Motor neuron (in vitro differentiated cells): Measurements from ENCODE around the gene INPP4B. TPM values are rescaled to one million over a fixed set of nuclear protein-coding genes. Genes with fewer than 3 reads are reported as not detected.

ENCODE experiments used
- ATAC-seq, 8 experiments: fragments of 200-7000 bp; cut with Tn5 transposase; replicated peaks in 6 of 8; 2 replicates each; pipeline ENCODE4 v1.8.0; 2021; ENCODE audit warnings: mild to moderate bottlenecking in 8 of 8, moderate library complexity in 8 of 8
- H3K27ac ChIP-seq, 2 donors: fragments of 250-450 bp; sonication (Bioruptor Pico); 2 replicates each; pipeline ENCODE4 v1.9.0; 2021; ENCODE audit warnings: antibody characterized with exemption in 2 of 2, mild to moderate bottlenecking in 2 of 2, moderate library complexity in 1 of 2
- H3K4me1 ChIP-seq, 2 donors: fragments of 250-450 bp; sonication (Bioruptor Pico); replicated peaks in 1 of 2; 2 replicates each; pipeline ENCODE4 v1.6.1; 2021; ENCODE audit warnings: antibody characterized with exemption in 2 of 2, mild to moderate bottlenecking in 2 of 2, moderate library complexity in 1 of 2
- H3K4me3 ChIP-seq, 5 donors: fragments of 250-450 bp; sonication (Bioruptor Pico); 2 replicates each; pipeline ENCODE4 v1.9.0; 2021; ENCODE audit warnings: antibody characterized with exemption in 5 of 5, mild to moderate bottlenecking in 5 of 5, moderate library complexity in 4 of 5
- WGBS, 10 experiments: fragments of 450-650 bp; shearing (Covaris generic); methylation state at CpG; one replicate each; pipeline ENCODE4 v1.0.0; 2022; 5-methylcytosine and 5-hydroxymethylcytosine counted together
- in situ Hi-C, 9 experiments: fragments of 400-800 bp; cut with MboI; loops; one replicate each; pipeline ENCODE4 v1.15.0; 2021; ENCODE audit warnings: low sequenced_read_pairs in 9 of 9, low pct_unique_long_range_greater_than_20kb in 2 of 9; ENCODE audit not compliant: unreplicated experiment in 9 of 9
- total RNA-seq, 8 experiments: library from RNA; unstranded; fragments of 300-600 nt; gene quantifications; 2 replicates each; pipeline versions ENCODE4 v1.2.3 to v1.2.4, GENCODE V29; 2022

INPP4B gene
- total RNA-seq, 8 experiments from 2014 or later = 0.54 to 62.3 (median 3.9) TPM

DNA sequence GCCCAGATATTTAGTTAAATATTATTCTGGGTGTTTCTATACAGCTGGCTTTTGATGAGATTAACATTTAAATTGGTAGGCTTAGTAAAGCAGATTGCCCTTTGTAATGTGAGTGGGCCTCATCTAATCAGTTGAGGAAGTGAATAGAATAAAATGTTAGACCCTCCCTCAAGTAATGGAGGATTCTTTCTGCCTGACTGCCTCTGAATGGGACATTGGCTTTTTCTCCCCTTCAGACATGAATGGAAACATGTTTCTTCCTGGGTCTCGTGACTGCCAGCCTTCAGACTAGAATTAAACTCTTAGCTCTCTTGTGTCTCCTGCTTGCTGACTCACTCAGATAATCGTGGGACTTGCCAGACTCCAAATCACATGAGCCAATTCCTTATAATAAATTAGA lies 266.7 kb downstream of the INPP4B start:
- Histone ChIP-seq H3K4me1 (peaks cover 0 to 2% of the 10 kb centered on the region in 2 donors), H3K27ac (no peak overlapping the region), H3K4me3 (no peak overlapping the region)
- 0 to 100% (median 20%) methylated on average over 1 to 2 of the region's 2 CpGs; no CpG with 5 or more reads in 2 of the 10 experiments for WGBS, 10 experiments
- ATAC-seq = peak in 5 of 8 experiments; percentile 42 to 89 (median 79)
- in situ Hi-C loops = no loop called here

DNA sequence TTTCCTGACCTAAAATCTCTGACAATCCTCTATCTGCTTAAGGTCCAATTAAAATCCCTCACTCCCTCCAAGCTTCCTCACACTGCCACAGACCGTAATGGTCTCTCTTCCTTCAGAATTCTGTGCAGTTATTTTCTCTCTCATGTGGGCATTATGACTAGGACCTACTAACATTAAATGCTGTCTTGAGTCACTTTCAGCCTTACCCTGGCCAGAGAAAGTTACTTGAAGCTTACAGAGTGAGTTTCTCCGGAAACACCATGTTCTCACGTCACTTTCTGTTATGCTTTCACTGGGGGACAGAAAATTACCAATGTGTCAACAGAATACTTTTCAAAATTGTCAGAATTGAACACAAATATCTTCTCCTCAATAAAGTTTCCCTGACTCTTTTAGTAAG lies 271.8 kb downstream of the INPP4B start:
- in situ Hi-C loops = no loop called here
- 60 to 100% (median 90%) methylated on average over 1 to 3 of the region's 3 CpGs; no CpG with 5 or more reads in 2 of the 10 experiments for WGBS, 10 experiments
- Histone ChIP-seq H3K4me1 (no peaks in the 10 kb centered on the region), H3K4me3 (no peak overlapping the region), H3K27ac (no peak overlapping the region)
- no peak for ATAC-seq

DNA sequence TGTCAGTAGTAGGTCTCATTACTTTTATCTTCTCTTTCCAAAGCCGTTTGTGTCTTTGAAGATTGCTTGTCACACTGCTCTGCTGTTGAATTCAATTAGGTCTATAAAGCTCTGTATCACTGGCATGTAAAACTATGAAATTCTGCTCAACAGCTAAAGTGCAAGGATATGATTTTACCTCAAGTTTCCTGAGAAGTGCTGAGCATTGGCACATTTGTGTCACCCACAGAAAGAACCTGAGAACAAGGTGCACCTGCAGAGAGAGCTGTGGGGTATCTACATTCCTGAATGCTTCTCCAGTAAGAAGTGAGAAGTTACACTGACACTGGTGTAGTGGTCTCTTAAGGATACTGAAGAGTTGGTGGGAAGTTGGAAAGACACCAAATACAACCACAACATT lies 274.0 kb downstream of the INPP4B start:
- Histone ChIP-seq H3K4me1 (no peaks in the 10 kb centered on the region), H3K4me3 (no peak overlapping the region), H3K27ac (no peak overlapping the region)
- in situ Hi-C loops = no loop called here
- WGBS, 10 experiments = 13 to 86% (median 78%) methylated on average over 1 of the region's 1 CpG
- ATAC-seq = no peak

DNA sequence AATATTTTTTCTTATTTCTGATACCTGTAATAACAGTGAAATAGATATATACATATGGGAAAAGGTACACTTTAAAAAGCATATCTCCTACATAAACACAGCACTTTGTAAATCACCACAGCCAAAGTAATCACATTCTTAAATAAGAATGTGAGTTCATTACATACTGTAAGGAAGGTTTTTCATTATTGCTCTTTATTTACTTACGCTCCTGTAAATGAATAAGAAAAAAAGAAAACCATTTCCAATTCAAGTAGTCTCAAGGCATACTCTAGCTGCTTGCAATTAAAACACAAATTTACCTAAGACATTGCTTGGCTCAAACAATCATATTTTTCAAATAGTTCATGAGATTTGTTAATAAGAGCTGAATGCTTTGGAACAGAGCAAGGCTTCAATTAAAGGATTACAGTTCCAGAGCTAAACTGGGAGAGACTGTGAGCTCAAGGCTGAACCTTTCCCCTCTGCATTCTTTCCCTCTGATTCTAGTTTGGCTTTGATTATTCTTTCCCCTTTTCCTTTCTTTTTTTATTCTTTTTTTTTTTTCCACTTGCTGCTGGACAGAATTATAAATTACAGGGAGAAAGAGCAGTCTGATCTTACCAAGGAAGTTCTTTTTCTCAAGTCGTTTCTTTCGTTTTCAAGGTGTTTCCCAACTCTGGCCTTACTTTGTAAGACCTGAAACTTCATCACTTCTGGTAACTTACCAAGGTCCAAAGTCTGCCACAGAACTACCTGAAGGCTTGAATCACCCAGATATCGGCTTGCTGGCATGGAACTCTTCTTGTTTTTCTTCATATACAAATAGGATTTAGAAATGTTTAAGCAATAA lies 278.3 kb downstream of the INPP4B start:
- Histone ChIP-seq H3K27ac (no peak overlapping the region), H3K4me3 (no peak overlapping the region), H3K4me1 (no peaks in the 10 kb centered on the region)
- in situ Hi-C loops = no loop called here
- ATAC-seq = peak in 2 of 8 experiments; percentile 20 to 38
- WGBS, 10 experiments = 40 to 90% (median 78%) methylated on average over 2 to 4 of the region's 4 CpGs

DNA sequence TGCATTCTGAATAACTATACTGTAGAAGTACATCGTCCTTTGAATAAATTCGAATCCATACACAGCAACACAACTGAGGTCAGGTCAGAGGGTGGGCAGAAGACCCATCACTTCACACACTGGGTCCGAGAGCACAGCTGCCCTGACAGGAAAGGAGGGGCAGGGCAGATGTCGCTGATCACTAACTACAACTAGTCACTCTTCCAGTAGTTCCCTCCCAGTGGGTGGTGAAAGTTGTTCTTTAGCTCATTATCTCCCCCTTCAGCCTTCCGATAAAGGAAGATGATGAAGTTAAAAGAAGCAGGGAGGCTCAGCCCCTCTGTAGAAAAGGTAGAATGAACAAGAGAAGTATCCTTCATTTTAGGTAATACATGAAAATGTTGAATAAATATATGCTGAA lies 278.9 kb downstream of the INPP4B start:
- ATAC-seq = peak in 6 of 8 experiments; percentile 35 to 52 (median 42)
- H3K4me1 ChIP-seq = no peaks in the 10 kb centered on the region
- WGBS, 10 experiments = 10 to 80% (median 51%) methylated on average over 1 to 5 of the region's 5 CpGs; no CpG with 5 or more reads in 2 of the 10 experiments
- in situ Hi-C loops = no loop called here
- no peak overlapping the region for H3K4me3 ChIP-seq
- no peak overlapping the region for H3K27ac ChIP-seq

DNA sequence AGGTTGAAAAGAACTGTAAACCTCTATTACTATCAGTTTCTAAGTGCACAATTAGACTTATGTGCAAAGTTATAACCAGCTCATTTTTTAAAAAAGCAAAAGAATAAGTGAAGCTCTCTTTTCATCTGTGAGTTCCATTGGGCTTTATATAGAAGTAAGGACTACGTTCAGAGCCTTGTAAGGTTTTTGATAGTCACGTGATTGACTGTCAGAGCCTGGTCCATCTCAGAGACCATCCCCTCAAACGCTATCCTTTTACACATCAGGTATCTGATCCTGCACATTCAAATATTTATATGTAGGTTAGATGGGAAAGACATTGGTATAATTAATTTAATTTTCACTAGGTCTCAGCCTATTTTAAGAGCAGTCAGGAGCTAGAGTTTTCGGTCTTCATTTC lies 279.3 kb downstream of the INPP4B start:
- no peak overlapping the region for H3K4me3 ChIP-seq
- in situ Hi-C loops = no loop called here
- no peak overlapping the region for H3K27ac ChIP-seq
- H3K4me1 ChIP-seq = no peaks in the 10 kb centered on the region
- ATAC-seq = no peak
- 0 to 100% (median 78%) methylated on average over 1 to 3 of the region's 4 CpGs; no CpG with 5 or more reads in 1 of the 10 experiments for whole genome bisulfite sequencing, 10 experiments

DNA sequence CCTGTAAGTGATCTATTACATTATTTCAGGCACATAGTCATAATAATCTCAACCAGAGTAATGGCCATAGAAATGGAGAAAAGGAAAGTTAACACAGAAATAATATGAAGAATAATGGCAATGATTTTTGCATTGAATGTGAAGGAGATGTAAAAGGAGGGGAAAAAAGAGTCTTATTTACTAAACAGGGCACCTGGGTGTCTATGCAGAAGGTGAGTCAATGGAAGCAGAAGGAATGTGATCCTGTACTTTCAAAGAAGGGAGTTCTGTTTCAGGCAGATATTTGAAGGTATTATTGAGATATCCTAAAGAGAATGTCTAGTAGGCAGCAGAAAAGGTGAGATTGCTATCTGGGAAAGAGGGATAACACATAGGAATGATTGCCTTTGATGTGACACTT lies 279.9 kb downstream of the INPP4B start:
- Histone ChIP-seq H3K27ac (no peak overlapping the region), H3K4me1 (no peaks in the 10 kb centered on the region), H3K4me3 (no peak overlapping the region)
- in situ Hi-C loops = no loop called here
- no peak for ATAC-seq

DNA sequence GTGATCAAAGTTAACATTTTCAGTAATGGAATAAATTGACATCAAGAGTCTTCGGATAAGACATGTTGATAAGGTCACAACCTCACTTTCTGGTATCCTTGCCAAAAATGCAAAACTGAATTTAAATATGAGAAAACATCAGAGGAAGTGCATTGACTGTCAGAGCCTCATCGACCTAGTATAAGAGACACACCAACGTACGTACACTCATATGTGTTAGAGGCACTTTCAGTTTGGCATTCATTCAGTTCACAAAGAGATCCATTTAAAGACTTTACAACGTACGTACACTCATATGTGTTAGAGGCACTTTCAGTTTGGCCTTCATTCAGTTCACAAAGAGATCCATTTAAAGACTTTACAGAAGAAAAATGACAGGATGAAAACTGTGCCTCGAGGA lies 280.3 kb downstream of the INPP4B start:
- 20 to 100% (median 81%) methylated on average over 1 to 7 of the region's 7 CpGs for WGBS, 10 experiments
- Histone ChIP-seq H3K4me1 (no peaks in the 10 kb centered on the region), H3K4me3 (no peak overlapping the region), H3K27ac (no peak overlapping the region)
- in situ Hi-C loops = no loop called here
- no peak for ATAC-seq

DNA sequence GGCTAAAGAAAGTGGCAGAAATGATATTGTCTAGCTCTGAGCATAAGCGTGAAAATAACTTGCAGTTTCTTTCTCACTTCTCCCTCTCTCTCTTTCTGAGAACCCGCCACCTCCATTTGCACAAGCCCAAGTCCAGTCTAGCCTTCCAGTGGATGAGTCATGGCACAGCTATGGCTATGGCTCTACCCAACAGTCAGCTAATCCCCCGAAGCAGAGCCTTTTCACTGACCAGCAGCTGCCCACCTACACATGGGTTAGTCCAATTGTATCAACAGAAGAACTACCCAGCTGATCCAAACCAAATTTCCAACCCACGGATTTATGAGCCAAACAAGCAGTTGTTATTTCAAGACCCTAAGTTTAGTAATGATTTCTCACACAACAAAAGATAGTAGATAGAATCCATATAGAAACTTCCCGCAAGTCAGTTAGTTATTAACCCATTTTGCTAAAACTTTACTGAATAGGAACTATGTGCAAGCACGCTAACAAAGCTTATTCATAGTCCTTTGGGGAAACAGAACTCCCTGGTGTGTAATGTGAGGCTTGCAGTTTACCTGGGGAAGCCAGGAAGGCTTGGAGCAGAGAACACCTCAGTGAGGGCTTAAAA lies 282.3 kb downstream of the INPP4B start:
- 71 to 90% (median 84%) methylated on average over 1 to 6 of the region's 6 CpGs for WGBS, 10 experiments
- no peak overlapping the region for H3K27ac ChIP-seq
- H3K4me1 ChIP-seq = peaks cover 0 to 3% of the 10 kb centered on the region in 2 donors
- in situ Hi-C loops = no loop called here
- ATAC-seq = peak in 2 of 8 experiments; percentile 19 to 35
- no peak overlapping the region for H3K4me3 ChIP-seq

DNA sequence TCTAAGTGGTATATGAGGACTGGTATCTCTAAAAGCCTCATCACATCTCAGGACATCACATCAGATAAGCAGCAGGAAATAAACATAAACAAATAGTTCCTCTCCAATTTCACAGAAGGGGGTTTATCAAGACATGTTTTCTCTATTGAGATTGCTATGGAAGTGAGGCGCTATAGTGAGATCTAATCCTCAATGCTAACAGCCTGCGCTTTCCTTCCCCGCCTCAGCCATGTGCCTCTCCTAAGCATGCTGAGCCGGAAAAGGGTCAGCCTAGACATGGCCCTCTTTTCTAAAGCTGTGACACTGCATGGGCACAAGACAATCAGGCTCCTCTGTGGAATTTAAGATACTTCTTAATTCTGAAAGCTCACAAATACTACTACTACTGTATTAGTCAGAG lies 286.1 kb downstream of the INPP4B start:
- Histone ChIP-seq H3K4me3 (no peak overlapping the region), H3K27ac (no peak overlapping the region), H3K4me1 (peaks cover 0 to 16% of the 10 kb centered on the region in 2 donors)
- in situ Hi-C loops = no loop called here
- 96 to 100% (median 100%) methylated on average over 1 to 3 of the region's 4 CpGs; no CpG with 5 or more reads in 4 of the 10 experiments for WGBS, 10 experiments
- ATAC-seq = peak in 1 of 8 experiments; percentile 16

DNA sequence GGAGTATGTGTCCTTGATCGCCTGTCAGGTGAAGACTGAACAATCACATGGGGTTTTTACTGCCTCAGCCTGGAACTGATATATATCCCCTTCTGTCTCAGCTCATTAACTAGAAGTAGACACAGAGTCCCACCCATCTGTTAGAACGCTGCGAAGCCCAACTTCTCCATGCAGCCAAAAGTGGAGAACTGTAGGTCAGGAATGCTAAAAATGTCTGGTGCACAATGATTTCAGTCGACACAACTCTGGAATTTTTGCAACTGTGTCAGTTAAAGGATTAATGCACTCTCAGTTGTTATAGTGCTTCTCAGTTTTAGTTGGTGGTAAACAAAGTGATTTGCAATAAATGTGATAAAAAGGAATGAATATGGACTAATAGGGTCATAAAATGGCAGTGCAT lies 287.2 kb downstream of the INPP4B start:
- Histone ChIP-seq H3K4me1 (peaks cover 0 to 16% of the 10 kb centered on the region in 2 donors), H3K4me3 (no peak overlapping the region), H3K27ac (no peak overlapping the region)
- WGBS, 10 experiments = 0 to 83% (median 52%) methylated on average over 1 to 4 of the region's 4 CpGs; no CpG with 5 or more reads in 4 of the 10 experiments
- in situ Hi-C loops = no loop called here
- ATAC-seq = peak in 2 of 8 experiments; percentile 16 to 52

DNA sequence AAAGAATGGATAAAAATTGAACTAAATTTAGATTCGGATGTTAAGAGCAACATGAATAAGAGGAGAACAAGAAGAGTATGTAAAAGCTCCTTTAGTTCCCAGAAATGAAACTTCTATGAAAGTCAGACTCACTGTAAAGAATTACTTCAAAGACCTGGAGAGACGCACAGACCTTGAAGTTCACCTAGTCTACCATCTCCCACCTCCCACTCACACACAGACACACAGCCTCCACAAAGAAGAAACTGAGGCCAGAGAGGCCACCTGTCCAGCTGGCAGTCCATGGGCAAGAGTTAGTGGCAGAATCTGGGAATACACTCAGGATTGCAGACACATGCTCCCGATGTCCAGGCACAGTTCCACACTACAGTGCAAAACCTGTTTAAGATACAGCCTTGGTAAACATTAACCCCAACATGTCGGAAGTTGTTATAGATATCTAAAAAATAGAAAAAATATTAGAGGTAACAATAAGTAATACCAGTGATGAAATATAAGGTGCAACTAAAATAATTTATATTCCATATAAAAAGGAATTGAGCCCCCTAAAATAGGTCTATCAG lies 288.8 kb downstream of the INPP4B start:
- no peak overlapping the region for H3K4me3 ChIP-seq
- ATAC-seq = no peak
- H3K4me1 ChIP-seq = peaks cover 0 to 16% of the 10 kb centered on the region in 2 donors
- WGBS, 10 experiments = 69 to 100% (median 97%) methylated on average over 1 to 4 of the region's 4 CpGs; no CpG with 5 or more reads in 2 of the 10 experiments
- no peak overlapping the region for H3K27ac ChIP-seq
- in situ Hi-C loops = no loop called here

DNA sequence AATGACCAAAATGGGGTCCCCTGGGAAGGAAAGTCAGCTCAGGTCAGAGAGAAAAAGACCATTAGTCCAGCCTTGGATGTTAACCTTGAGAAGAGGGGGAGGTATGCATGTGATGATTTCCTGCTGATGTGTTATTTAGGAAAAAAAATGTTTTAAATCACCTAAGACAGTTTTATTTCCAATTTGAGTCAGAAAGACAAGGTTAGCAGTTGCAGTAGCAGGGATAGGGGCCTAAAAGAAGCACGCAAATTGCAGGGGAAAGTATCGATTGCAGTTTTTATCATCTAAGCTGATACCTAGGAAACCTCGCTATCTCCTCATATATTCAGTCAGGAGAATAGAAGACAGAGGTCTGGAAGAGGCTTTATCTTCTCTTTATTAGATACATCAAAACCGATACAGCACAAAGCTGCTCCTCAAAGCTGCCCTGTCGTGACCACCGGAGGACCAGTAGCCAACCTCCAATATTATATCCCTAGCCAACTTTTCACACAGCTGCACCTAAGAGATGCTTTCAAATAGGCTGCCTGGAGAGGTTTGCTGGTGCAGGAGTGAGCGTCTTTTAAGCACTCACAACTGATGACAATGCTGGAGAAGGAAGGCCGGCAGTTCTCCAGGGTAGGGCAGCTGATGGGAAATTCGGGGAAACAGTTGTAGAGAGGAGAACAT lies 289.4 kb downstream of the INPP4B start:
- in situ Hi-C loops = no loop called here

More for the DNA sequence above, 289.4 kb downstream of the INPP4B start:
- Histone ChIP-seq H3K27ac (no peak overlapping the region), H3K4me3 (no peak overlapping the region), H3K4me1 (peaks cover 0 to 19% of the 10 kb centered on the region in 2 donors)
- WGBS, 10 experiments = 72 to 100% (median 83%) methylated on average over 1 to 9 of the region's 9 CpGs
- ATAC-seq = peak in 4 of 8 experiments; percentile 43 to 75 (median 51)
